Activated naive CD8-positive, alpha-beta T cell (primary cell): Measurements from ENCODE around the gene TMPRSS11E.
"Not testable (repeated sequence)": the region's sequence is repeated elsewhere in the genome, so short reads cannot be mapped to it uniquely, and the experiment has no call there.

ENCODE experiments used
- H3K27ac Mint-ChIP-seq: one replicate; pipeline ENCODE4 v1.8.0; 2021; ENCODE audit warnings: mixed read lengths
- H3K27me3 Mint-ChIP-seq: one replicate; pipeline ENCODE4 v1.8.0; 2021; ENCODE audit warnings: mixed read lengths
- H3K36me3 Mint-ChIP-seq: one replicate; pipeline ENCODE4 v1.8.0; 2021; ENCODE audit warnings: mixed read lengths
- H3K4me1 Mint-ChIP-seq: one replicate; pipeline ENCODE4 v1.8.0; 2021; ENCODE audit warnings: low read depth, mixed read lengths
- H3K4me3 Mint-ChIP-seq: one replicate; pipeline ENCODE4 v1.8.0; 2021; ENCODE audit warnings: mild to moderate bottlenecking, mixed read lengths
- H3K9me3 Mint-ChIP-seq: one replicate; pipeline ENCODE4 v1.8.0; 2021; ENCODE audit warnings: low read depth, mixed read lengths

The TMPRSS11E gene

GRCh38 chr4:68490826-68491457 lies 43.7 kb downstream of the TMPRSS11E start:
- H3K27me3 Mint-ChIP-seq: no peaks in the 10 kb centered on the region
- no peak overlapping the region for H3K27ac Mint-ChIP-seq
- H3K4me3 Mint-ChIP-seq: no peak overlapping the region
- peaks cover 10% of the 10 kb centered on the region for H3K4me1 Mint-ChIP-seq
- peaks cover 2% of the 10 kb centered on the region for H3K36me3 Mint-ChIP-seq
- no peaks in the 10 kb centered on the region for H3K9me3 Mint-ChIP-seq

GRCh38 chr4:68494688-68495087 lies 47.4 kb downstream of the TMPRSS11E start:
- H3K9me3 Mint-ChIP-seq: no peaks in the 10 kb centered on the region
- no peaks in the 10 kb centered on the region for H3K27me3 Mint-ChIP-seq
- no peaks in the 10 kb centered on the region for H3K36me3 Mint-ChIP-seq
- no peak overlapping the region for H3K27ac Mint-ChIP-seq
- no peak overlapping the region for H3K4me3 Mint-ChIP-seq
- peaks cover 5% of the 10 kb centered on the region for H3K4me1 Mint-ChIP-seq

- Mint-ChIP-seq H3K4me3 (no peak overlapping the region), H3K4me1 (peaks cover 5% of the 10 kb centered on the region), H3K27me3 (no peaks in the 10 kb centered on the region), H3K36me3 (no peaks in the 10 kb centered on the region), H3K9me3 (no peaks in the 10 kb centered on the region), H3K27ac (no peak overlapping the region)
Measured at GRCh38 chr4:68498413-68499007, 51.2 kb downstream of the TMPRSS11E start.

- Mint-ChIP-seq H3K4me1 (peaks cover 5% of the 10 kb centered on the region), H3K9me3 (peaks cover under 1% of the 10 kb centered on the region), H3K27me3 (no peaks in the 10 kb centered on the region), H3K4me3 (no peak overlapping the region), H3K36me3 (no peaks in the 10 kb centered on the region), H3K27ac (no peak overlapping the region)
Measured at GRCh38 chr4:68499021-68499420, 51.8 kb downstream of the TMPRSS11E start.

GRCh38 chr4:68503462-68503861 lies 56.2 kb downstream of the TMPRSS11E start:
- H3K27me3 Mint-ChIP-seq, H3K4me1 Mint-ChIP-seq, H3K36me3 Mint-ChIP-seq, H3K9me3 Mint-ChIP-seq, H3K4me3 Mint-ChIP-seq, H3K27ac Mint-ChIP-seq: not testable (repeated sequence)

GRCh38 chr4:68504836-68505235 lies 57.6 kb downstream of the TMPRSS11E start:
- H3K36me3 Mint-ChIP-seq, H3K4me1 Mint-ChIP-seq, H3K9me3 Mint-ChIP-seq, H3K4me3 Mint-ChIP-seq, H3K27me3 Mint-ChIP-seq, H3K27ac Mint-ChIP-seq: not testable (repeated sequence)

GRCh38 chr4:68505452-68505851 lies 58.2 kb downstream of the TMPRSS11E start:
- not testable (repeated sequence) for H3K4me1 Mint-ChIP-seq, H3K9me3 Mint-ChIP-seq, H3K36me3 Mint-ChIP-seq, H3K27me3 Mint-ChIP-seq, H3K4me3 Mint-ChIP-seq, H3K27ac Mint-ChIP-seq

- no peak overlapping the region for H3K4me3 Mint-ChIP-seq
- no peaks in the 10 kb centered on the region for H3K36me3 Mint-ChIP-seq
- peaks cover 2% of the 10 kb centered on the region for H3K27me3 Mint-ChIP-seq
- H3K4me1 Mint-ChIP-seq: no peaks in the 10 kb centered on the region
- no peak overlapping the region for H3K27ac Mint-ChIP-seq
- no peaks in the 10 kb centered on the region for H3K9me3 Mint-ChIP-seq
Measured at GRCh38 chr4:68518889-68519288, 71.6 kb downstream of the TMPRSS11E start.

- H3K4me1 Mint-ChIP-seq: no peaks in the 10 kb centered on the region
- no peak overlapping the region for H3K4me3 Mint-ChIP-seq
- H3K27me3 Mint-ChIP-seq: peaks cover 2% of the 10 kb centered on the region
- no peak overlapping the region for H3K27ac Mint-ChIP-seq
- no peaks in the 10 kb centered on the region for H3K36me3 Mint-ChIP-seq
- no peaks in the 10 kb centered on the region for H3K9me3 Mint-ChIP-seq
Measured at GRCh38 chr4:68520985-68521384, 73.7 kb downstream of the TMPRSS11E start.

- H3K36me3 Mint-ChIP-seq, H3K27me3 Mint-ChIP-seq, H3K27ac Mint-ChIP-seq, H3K4me3 Mint-ChIP-seq, H3K9me3 Mint-ChIP-seq, H3K4me1 Mint-ChIP-seq: not testable (repeated sequence)
Measured at GRCh38 chr4:68522232-68522631, 75.0 kb downstream of the TMPRSS11E start.

GRCh38 chr4:68535974-68536373 lies 88.7 kb downstream of the TMPRSS11E start:
- Mint-ChIP-seq H3K27ac (no peak overlapping the region), H3K4me1 (no peaks in the 10 kb centered on the region), H3K9me3 (peaks cover 4% of the 10 kb centered on the region), H3K36me3 (no peaks in the 10 kb centered on the region), H3K27me3 (peaks cover 3% of the 10 kb centered on the region), H3K4me3 (no peak overlapping the region)

- Mint-ChIP-seq H3K4me1 (no peaks in the 10 kb centered on the region), H3K36me3 (no peaks in the 10 kb centered on the region), H3K9me3 (peaks cover 4% of the 10 kb centered on the region), H3K4me3 (no peak overlapping the region), H3K27ac (no peak overlapping the region), H3K27me3 (peaks cover 3% of the 10 kb centered on the region)
Measured at GRCh38 chr4:68536375-68536774, 89.1 kb downstream of the TMPRSS11E start.

GRCh38 chr4:68542742-68543141 lies 95.5 kb downstream of the TMPRSS11E start:
- H3K27ac Mint-ChIP-seq, H3K4me1 Mint-ChIP-seq, H3K27me3 Mint-ChIP-seq, H3K4me3 Mint-ChIP-seq, H3K36me3 Mint-ChIP-seq, H3K9me3 Mint-ChIP-seq: not testable (repeated sequence)
